ENCODE results near the gene FAM135A.
"Not testable (repeated sequence)": the region's sequence is repeated elsewhere in the genome, so short reads cannot be mapped to it uniquely, and the experiment has no call there.

Gene FAM135A

DNA sequence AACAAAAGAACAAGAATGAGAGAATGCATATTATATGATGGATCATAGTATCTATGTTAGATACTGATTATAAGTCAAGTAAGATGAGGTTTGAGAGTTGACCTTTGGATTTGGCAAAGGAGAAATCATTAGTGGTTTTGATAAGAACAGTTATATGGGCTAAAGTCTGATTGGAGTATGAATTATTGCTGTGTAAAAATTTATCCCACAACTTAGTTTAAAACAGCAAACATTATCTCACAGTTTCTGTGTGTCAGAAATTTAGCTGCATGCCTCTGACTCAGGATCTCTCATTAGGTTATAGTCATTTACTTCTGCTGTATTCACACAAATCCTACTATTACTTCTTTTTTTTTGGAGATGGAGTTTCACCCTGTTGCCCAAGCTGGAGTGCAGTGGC lies 56.7 kb downstream of the FAM135A start:
- DNase-seq: no peak

DNA sequence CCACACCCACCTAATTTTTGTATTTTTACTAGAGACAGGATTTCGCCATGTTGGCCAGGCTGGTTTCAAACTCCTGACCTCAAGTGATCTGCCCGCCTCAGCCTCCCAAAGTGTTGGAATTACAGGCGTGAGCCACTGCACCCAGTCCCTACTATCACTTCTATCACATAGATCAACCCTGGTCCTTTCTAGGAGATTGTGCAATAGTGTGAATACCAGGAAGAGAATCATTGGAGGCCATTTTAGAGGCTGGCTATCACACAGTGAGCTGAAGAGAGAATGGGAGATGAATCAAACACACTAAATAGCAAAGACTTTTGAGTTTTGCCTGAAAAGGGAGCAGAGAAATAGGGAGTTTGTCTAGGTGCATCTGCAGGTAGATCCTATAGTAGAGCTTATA lies 57.2 kb downstream of the FAM135A start:
- DNase-seq: not testable (repeated sequence)

DNA sequence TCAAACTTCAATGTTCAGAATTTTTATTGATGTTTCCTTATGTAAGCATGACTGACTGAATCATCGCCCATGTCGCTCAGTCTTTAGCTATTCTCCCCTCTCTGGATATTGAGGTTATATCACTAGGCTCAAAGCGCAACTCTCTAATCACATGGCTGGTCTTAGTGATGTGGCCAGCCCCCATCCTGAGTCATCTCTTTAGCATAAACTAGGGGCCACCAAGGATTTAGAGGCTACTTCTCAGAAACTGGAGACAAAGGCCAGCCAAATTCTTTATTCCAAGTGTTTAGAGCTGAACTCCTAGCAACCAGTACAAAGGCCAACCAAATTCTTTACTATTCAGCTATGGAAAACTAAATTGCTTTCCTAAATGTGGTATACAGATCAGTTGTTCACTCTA lies 61.4 kb downstream of the FAM135A start:
- DNase-seq: no peak

DNA sequence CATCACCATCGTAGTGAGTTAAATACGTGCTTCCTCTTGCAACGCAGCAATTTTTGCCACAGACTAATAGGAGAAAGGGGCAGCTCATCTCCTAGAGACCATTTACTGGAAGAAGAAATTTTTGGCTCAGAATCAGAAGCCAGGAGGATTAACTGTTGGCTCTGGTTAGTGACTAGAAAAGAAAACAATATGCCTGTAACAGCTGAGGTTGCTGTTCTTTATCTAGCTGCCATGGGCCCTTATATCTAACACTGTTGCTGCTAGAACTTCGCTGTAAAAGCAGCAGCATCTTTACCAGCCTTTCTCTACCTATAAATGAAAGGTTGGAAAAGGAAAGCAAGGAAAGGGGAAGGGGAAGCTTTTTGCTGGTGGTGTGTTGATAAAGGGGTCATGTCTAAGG lies 65.9 kb downstream of the FAM135A start:
- DNase-seq: no peak

DNA sequence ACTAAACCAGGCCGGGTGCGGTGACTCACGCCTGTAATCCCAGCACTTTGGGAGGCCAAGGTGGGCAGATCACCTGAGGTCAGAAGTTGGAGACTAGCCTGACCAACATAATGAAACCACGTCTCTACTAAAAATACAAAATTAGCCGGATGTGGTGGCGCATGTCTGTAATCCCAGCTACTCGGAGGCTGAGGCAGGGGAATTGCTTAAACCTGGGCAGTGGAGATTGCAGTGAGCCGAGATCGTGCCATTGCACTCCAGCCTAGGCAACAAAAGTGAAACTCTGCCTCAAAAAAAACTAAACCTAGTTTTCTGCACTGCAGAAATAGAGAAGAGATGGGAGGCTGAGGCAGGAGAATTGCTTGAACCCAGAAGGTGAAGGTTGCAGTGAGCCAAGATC lies 73.3 kb downstream of the FAM135A start:
- not testable (repeated sequence) for DNase-seq

DNA sequence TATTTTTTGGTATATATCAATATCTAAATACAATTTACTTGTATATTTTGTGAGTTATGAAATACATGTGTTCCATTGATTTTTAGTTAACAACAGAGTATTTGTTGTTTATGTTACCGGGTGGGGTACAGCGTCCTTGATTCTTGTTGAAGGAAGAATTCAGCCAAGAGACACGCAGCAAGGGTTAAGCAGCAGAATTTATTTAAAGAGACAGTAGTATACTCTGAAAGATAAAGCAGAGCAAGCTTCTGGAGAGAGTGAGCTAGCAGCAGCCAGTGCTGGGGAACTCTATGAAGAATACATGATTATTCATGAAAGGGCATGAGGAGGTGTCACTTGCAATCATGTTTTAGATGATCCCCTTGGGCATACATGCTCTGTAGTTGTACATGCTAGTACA lies 76.1 kb downstream of the FAM135A start:
- DNase-seq: no peak

DNA sequence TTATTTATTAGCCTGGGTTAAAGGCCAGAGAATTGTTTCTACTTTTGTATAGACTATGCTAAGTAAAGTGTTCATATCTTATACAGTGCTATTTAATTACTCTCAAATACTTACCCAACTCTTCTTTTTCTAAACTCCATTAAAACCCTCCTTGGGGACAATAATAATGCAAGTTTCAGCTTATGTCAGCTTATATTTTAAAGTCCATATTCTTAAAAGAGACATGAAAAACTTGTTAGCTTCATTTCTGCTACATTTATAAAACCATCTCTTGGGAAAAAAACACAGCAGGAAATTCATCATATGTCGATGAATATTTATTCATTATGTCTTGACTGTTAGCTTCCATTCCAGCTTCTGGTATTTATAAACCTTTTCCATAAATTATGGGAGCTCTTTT lies 81.5 kb downstream of the FAM135A start:
- DNase-seq: no peak

DNA sequence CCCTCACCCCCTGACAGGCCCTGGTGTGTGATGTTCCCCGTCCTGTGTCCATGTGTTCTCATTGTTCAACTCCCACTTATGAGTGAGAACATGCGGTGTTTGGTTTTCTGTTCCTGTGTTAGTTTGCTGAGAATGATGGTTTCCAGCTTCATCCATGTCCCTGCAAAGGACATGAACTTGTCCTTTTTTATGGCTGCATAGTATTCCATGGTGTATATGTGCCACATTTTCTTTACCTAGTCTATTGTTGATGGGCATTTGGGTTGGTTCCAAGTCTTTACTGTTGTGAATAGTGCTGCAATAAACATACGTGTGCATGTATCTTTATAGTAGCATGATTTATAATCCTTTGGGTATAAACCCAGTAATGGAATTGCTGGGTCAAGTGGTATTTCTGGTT lies 82.5 kb downstream of the FAM135A start:
- DNase-seq: not testable (repeated sequence)

DNA sequence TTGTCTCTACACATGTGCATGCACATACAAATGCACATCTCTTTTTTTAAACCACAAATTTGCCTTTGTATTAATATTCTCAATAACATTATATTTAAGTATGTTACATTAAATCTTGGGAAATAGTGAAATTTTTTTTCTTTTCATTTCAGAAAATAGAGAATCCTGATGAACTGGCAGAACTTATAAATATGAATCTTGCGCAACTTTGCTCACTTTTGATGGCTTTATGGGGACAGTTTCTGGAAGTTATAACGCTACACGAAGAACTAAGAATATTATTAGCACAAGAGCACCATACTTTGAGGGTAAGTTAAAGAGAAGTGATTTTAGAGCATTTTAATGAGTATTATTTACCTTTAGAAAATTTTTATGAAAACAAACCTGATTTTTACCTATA lies 89.2 kb downstream of the FAM135A start:
- DNase-seq: no peak

DNA sequence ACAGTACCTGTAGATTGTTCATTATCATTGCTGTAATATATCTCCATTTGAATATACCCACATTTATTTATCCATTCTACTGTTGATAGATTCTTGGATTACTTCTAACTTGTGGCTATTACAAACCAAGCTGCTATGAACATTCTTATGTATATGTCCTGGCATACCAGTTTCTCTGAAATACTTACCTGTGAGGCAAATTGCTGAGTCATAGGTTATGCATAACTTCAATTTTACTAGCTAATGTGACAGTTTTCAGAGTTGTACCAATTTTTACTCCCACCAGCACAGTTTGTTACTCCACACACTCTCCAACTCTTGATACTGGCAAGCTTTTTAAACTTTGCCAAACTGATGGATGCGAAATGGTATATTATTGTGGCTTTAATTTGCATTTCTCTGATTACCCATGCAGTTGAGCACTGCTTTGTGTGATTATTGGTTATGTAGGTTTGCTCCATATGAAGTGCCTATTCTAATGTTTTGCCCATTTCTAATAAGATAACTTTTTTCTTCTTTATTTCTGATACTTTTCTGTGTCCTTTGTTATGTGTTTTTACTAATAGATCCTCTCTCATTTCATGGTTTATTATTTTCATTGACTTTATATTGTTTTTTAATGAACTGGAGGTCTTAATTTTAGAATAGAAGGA lies 90.6 kb downstream of the FAM135A start:
- no peak for DNase-seq

DNA sequence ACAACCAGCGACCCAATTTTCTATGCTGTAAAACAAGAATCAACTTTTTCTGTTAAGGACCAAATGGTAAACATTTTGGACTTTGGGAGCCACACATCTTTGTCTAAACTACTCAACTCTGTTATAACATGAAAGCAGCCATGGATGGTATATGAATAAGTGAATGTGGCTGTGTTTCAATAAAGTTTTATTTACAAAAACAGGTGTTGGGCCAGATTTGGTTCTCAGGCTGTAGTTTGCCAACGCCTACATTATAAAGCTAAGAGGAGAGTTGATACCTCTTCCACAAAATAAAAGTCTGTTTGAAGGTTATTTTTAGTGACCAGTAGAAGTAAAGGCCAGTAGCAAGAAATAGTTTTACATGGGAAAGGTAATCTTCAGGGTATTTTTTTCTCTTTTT lies 93.0 kb downstream of the FAM135A start:
- no peak for DNase-seq

DNA sequence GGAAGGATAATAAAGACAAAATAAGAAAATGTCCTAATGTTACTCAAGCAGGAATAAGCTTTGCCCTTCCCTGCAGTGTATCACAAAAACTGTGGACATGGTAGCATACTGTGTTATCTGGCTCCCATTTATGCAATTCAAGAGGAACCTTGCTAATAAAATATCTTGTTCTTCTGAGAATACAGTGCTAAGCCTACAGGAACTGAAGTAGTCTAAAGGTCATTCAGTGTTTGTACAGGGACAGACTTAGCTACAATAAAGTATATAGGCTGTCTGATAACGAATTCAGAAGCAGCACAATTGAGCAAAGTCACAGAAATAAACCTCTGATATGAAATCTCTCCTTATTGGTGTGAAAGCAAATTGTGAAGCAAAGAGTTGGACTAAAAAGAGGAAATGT lies 93.9 kb downstream of the FAM135A start:
- no peak for DNase-seq

DNA sequence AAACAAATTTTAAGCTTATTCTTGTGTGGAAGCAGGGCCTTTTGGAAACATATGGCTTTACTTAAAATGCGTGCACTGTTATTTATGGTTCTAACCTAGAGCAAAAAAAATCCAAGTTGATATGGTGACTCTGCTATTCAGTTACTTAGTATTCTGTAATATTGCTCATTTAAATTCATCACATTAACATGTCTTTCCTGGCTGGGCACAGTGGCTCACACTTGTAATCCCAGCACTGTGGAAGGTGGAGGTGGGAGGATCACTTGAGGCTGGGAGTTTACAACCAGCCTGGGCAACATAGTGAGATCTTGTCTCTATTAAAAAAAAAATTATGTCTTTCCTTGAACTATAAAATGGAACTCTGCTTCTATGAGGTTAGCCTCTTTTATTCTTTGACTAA lies 95.6 kb downstream of the FAM135A start:
- no peak for DNase-seq

DNA sequence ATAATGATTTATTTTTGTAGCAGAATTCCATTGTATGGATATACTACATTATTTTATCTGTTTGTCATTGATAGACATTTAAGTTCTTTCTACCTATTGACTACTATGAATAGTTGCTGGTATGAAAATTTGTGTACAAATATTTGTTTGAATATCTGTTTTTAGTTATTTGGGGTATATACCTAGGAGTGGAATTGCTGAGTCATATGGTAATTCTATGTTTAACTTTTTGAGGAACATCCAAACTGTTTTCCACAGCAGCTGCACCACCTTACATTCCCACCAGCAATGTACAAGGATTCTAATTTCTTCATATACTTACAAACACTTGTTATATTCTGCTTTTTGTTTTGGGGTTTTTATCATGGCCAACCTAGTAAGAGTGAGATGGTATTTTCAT lies 97.3 kb downstream of the FAM135A start:
- no peak for DNase-seq

DNA sequence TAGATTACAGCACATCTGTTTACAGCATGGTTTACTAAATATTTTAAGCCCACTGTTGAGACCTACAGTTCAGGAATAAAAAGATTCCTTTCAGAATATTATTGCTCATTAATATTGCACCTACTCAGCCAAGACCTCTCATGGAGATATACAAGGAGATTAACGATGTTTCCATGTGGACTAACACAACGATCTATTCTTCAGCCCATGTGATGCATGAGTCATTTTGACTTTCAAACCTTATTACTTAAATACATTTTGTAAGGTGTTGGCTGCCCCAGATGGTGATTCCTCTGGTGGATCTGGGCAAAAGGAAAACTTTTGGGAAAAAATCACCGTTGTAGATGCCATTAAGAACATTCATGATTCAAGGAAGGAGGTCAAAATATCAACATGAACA lies 105.4 kb downstream of the FAM135A start:
- no peak for DNase-seq

DNA sequence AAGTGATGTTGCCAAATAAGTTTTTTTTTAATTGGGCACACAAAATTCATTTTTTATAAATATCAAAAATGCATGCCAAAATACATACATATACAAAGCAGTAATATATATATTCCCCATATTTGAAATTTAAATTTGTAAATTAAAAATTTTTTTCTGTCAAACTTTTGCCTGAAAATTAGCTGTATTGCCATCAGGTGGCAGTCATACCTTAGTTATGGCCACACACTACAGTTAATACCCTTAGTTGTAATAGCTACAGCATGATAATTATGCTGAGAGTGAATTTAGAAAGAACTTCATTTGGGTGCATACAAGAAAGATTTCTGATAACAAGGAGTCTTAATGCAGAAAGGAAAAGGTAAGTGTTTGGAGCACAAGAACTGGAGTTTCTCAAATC lies 107.3 kb downstream of the FAM135A start:
- peak; percentile 23 to 46 for DNase-seq

DNA sequence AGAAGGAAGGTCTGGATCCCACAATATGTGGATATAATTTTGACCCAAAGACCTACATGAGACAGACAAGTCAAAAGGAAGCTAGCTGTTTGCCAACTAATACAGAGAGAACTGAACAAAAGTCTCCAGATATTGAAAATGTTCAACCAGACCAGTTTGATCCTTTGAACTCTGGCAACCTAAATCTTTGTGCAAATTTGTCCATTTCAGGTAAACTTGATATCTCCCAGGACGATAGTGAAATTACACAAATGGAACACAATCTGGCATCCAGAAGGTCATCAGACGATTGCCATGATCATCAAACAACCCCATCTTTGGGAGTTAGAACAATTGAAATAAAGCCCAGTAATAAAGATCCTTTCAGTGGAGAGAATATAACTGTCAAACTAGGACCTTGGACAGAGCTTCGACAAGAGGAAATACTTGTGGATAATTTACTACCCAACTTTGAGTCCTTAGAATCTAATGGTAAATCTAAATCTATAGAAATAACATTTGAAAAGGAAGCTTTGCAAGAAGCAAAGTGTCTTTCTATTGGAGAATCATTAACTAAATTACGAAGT lies 111.5 kb downstream of the FAM135A start:
- no peak for DNase-seq

DNA sequence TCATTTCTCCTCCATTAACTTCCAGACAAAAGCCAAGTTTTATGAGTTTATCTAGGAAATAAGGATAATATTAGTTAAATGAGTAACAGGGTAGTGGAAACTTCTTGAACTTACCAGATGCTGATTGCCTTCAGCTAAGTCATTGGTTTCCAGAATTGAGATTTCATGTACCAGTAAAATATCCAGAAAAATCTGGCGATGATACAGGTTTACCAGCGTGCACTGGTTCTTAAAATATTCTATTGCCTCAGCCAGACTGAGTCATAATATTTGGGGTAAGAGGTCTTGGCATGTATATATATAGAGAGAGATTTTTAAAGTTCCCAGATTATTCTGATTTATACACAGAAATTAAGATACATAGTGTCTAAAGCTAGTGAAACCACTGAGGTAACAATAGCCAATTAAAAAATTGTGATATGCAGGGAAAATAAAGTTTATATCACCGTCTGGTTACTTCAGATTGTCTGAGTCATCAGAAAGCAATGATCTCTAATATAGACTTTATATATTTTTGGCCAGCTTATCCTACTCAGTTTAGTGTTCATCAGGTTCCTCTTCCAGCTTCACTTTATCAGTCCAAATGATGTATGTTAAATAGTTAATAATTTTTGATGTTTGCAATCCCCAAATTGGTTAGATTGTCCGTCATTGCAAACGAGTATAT lies 113.9 kb downstream of the FAM135A start:
- no peak for DNase-seq

DNA sequence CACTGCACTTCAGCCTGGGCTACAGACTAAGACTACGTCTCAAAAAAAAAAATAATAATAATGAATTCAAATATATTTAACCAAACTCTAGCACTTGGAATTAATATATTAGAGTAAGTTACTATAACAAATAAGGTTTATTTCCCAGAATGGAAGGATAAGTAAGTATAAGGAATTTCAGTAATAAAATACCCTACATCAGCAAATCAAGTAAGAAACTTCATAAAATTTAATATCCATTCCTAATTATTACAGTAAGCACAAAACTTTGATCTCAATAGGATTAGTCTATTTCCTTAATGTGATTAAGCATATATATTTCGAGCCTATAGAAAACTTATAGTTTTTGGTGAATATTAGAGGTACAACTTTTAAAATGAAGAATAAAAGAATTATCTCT lies 116.7 kb downstream of the FAM135A start:
- no peak for DNase-seq

DNA sequence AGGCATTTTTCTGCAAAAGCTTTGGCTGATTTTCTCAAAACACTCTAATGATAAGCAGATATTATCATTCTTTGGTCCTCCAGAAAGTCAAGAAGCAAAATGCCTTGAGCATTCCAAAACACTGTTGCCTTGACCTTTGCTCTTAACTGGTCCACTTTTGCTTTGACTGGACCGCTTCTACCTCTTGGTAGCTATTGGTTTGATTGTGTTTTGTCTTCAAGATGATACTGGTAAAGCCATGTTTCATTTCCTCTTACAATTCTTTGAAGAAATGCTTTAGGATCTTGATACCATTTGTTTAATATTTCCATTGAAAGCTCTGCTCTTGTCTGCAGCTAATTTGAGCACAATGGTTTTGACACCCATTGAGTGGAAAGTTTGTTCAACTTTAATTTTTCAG lies 117.8 kb downstream of the FAM135A start:
- no peak for DNase-seq

DNA sequence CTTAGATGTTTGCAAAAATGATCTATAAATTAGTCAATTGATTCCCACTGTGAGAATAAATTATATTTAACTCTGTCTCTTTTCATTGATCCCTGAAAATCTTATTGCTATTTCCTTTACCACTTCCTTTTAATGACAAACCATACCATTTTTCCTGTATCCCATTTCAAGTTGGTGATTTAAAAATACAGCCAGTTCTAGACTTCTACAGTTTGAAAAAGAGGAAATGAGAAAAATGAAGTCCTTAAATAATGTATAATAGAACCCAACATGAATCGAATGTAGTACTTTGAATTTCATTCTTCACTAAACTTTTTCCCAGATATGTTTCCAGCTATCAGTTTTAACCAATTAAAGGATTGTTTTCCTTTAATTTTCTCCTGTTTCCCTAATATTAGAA lies 124.0 kb downstream of the FAM135A start:
- DNase-seq: no peak

DNA sequence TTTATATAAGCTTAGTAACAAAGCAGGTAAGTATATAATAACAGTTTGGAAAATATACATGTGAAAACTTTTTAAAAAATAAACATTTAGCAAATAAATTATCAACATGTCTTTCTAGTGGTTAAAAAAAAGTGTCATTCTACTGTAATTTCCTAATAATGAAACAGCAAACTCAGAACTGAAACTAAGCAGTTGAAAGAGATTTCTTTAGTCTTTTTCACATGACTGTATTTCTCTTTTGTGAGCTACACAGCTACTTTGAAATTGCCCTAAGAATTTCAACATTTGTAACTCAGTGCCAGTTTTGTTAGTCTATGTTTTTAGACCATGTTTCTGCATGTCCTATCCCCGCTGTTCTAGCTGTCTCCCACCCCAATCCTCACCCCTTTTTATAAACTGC lies 125.1 kb downstream of the FAM135A start:
- no peak for DNase-seq

DNA sequence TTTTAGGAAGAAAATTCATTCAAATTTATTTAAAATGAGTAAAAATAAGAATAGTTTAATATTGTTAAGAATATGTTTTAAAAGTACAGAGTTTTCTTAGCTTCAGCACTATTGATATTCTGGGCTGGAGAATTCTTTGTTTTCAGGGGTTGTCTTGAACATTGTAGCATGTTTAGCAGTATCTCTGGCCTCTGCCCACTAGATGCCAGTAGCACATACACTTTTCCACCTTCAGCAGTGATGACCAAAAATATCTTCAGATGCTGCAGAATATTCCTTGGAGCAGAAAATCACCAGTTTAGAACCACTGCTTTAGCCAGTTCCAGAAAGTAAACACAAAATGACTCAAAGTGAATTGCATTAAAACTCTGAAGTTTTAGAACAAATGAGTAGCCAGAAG lies 134.0 kb downstream of the FAM135A start:
- peak; percentile 7 to 29 for DNase-seq

DNA sequence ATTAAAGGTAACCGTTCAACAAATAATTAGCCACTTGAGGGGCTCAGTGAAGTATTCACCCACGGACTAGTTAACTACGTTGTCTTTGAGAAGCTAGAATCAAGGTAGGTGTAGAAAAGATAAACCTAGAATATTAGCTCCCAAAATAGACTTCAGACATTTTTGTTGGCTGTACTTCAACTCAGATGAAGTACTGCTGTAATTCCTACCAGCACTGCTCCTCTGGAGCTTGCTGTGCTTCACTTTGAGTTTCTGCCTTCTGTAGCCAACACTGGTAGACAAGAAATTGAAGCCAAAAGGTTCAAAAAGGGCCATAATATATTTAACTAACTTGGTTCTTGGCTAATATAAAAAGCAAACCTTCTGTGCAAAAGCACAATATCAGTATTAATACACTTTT lies 134.6 kb downstream of the FAM135A start:
- DNase-seq: no peak

DNA sequence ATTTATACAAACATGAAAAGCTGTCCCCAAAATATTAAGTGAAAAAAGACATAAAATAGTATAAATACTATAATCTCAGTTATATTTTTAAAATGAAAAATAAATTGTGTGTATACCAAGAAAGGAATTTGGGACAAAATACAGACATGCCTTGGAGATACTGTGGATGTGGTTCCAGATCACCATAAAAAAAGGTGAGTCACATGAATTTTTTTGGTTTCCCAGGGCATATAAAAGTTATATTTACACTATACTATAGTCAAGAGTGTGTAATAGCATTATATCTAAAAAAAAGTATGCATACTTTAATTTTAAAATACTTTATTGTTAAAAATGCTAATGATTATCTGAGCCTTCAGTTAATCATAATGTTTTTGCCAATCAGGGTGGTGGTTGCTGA lies 136.0 kb downstream of the FAM135A start:
- DNase-seq: no peak
